ENCODE data around the gene GABRG3.

Gene GABRG3

GRCh38 chr15:27480141-27480530 lies 509.2 kb downstream of the GABRG3 start:
- H3K4me3 ChIP-seq (replicated peaks; ENCODE audit: low read depth, low read length): no peak overlapping the region
- DNase-seq (ENCODE audit: extremely low read depth, low read depth): no peak
- TF ChIP-seq, protein P1, sequence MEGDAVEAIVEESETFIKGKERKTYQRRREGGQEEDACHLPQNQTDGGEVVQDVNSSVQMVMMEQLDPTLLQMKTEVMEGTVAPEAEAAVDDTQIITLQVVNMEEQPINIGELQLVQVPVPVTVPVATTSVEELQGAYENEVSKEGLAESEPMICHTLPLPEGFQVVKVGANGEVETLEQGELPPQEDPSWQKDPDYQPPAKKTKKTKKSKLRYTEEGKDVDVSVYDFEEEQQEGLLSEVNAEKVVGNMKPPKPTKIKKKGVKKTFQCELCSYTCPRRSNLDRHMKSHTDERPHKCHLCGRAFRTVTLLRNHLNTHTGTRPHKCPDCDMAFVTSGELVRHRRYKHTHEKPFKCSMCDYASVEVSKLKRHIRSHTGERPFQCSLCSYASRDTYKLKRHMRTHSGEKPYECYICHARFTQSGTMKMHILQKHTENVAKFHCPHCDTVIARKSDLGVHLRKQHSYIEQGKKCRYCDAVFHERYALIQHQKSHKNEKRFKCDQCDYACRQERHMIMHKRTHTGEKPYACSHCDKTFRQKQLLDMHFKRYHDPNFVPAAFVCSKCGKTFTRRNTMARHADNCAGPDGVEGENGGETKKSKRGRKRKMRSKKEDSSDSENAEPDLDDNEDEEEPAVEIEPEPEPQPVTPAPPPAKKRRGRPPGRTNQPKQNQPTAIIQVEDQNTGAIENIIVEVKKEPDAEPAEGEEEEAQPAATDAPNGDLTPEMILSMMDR (IDR thresholded peaks at IDR 0.05; ENCODE audit: low read depth, low read length, missing control alignments): no peak

DNA sequence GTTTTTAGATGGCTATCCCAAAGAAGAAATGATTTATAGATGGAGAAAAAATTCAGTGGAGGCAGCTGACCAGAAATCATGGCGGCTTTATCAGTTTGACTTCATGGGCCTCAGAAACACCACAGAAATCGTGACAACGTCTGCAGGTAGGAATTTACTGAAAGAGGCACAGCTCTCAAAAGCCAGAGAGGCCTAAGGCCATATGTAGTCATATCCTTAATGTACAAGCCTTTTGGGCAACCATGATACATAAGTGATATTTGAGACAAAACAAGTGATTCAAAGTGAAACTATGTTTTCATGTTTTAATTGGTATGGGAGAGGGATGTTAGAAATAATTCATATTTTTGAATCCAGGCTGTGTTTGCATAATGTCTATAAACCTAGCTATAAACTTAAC lies 509.7 kb downstream of the GABRG3 start:
- no peak for DNase-seq (ENCODE audit: extremely low read depth, low read depth)
- TF ChIP-seq, protein P1 (IDR thresholded peaks at IDR 0.05; ENCODE audit: low read depth, low read length, missing control alignments): no peak
- H3K4me3 ChIP-seq (replicated peaks; ENCODE audit: low read depth, low read length): no peak overlapping the region

DNA sequence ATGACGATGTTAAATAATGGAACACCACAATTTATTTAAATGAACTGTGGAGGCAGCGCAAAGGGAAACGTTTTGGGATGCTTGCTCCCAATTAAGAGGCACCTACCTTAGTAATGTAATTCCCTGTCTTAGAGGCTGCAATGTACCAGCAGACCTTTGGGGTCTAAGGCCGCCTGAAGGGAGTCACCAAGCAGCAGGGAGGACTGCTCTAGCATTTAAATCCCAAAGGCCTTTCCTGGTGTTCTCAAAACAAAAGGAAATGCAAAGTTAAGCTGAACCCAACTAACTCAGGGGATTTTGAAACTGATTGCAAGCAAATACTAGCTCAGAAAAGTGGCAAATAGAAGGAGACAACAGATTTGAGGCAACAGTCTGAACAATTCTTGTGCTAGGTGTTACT lies 510.8 kb downstream of the GABRG3 start:
- TF ChIP-seq, protein P1 (IDR thresholded peaks at IDR 0.05; ENCODE audit: low read depth, low read length, missing control alignments): no peak
- no peak for DNase-seq (ENCODE audit: extremely low read depth, low read depth)
- H3K4me3 ChIP-seq (replicated peaks; ENCODE audit: low read depth, low read length): no peak overlapping the region

DNA sequence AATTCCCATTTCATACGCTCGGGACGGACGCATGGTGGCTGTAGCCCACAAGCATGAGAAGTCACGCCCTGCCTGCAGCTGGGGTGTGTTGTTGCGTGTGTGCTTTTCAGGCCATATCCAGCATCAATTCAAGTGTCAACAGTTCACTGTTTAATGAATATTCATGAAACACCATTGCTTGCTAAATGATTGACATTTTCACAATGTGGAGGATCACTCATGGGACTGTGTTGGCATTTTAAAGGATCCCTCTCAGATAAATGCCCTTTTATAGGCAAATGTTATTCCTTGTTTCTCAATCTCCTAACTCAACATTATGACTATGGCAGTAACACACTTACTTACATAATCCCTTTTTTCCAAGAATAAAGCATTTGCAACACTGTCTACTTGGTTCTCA lies 511.3 kb downstream of the GABRG3 start:
- TF ChIP-seq, protein P1 (IDR thresholded peaks at IDR 0.05; ENCODE audit: low read depth, low read length, missing control alignments): no peak
- no peak overlapping the region for H3K4me3 ChIP-seq (replicated peaks; ENCODE audit: low read depth, low read length)
- DNase-seq (ENCODE audit: extremely low read depth, low read depth): no peak

GRCh38 chr15:27483124-27483523 lies 512.1 kb downstream of the GABRG3 start:
- TF ChIP-seq, protein P1 (IDR thresholded peaks at IDR 0.05; ENCODE audit: low read depth, low read length, missing control alignments): no peak
- H3K4me3 ChIP-seq (replicated peaks; ENCODE audit: low read depth, low read length): no peak overlapping the region
- DNase-seq (ENCODE audit: extremely low read depth, low read depth): no peak

- DNase-seq (ENCODE audit: extremely low read depth, low read depth): no peak
- TF ChIP-seq, protein P1 (IDR thresholded peaks at IDR 0.05; ENCODE audit: low read depth, low read length, missing control alignments): no peak
Measured at GRCh38 chr15:27485265-27485664, 514.3 kb downstream of the GABRG3 start.

DNA sequence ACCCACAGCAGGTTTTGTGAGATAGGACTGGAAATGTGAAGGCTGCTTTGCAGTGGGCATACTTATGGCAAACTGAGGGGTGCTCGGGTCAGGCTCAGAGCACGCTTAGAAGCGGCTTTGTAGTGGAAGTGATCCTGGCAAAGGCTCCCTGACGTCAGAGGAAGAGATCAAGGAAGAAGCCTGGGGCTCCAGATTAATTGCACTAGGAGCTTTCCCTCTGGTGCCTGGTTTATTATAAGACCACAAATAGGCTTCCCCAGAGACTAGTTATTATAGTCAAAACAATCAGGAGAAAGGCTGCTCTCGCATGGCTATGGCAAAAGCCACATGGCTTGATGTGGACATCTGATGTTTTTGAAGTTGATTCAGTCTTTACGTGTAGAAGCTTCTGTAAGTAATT lies 515.1 kb downstream of the GABRG3 start:
- no peak overlapping the region for H3K4me3 ChIP-seq (replicated peaks; ENCODE audit: low read depth, low read length)
- no peak for DNase-seq (ENCODE audit: extremely low read depth, low read depth)
- TF ChIP-seq, protein P1 (IDR thresholded peaks at IDR 0.05; ENCODE audit: low read depth, low read length, missing control alignments): no peak

More at GRCh38 chr15:27485265-27485664, 514.3 kb downstream of the GABRG3 start:
- H3K4me3 ChIP-seq (replicated peaks; ENCODE audit: low read depth, low read length): no peak overlapping the region
